ENCODE results near the gene CBX8.
"Not testable (repeated sequence)": the region's sequence is repeated elsewhere in the genome, so short reads cannot be mapped to it uniquely, and the experiment has no call there.

CBX8 gene

GRCh38 chr17:79774561-79774975 is 22.3 kb downstream of the CBX8 start:
- Histone ChIP-seq H3K9me3 (ENCODE audit: control insufficient read depth, low read length) (no peaks in the 10 kb centered on the region), H3K4me3 (ENCODE audit: low read depth, low read length) (no peak overlapping the region), H3K4me2 (ENCODE audit: low read length) (no peak overlapping the region), H3K79me2 (no peaks in the 10 kb centered on the region), H3K36me3 (ENCODE audit: control insufficient read depth, insufficient read depth, low read length) (no peaks in the 10 kb centered on the region), H3K27me3 (ENCODE audit: control insufficient read depth, insufficient read depth, low read length) (no peaks in the 10 kb centered on the region), H2AFZ (no peak overlapping the region), H3K9ac (no peak overlapping the region), H3K4me1 (no peaks in the 10 kb centered on the region), H3K27ac (no peak overlapping the region)
- no peak for TF ChIP-seq CTCF (IDR thresholded peaks at IDR 0.05)

- not testable (repeated sequence) for H3K4me1 ChIP-seq; H3K4me2 ChIP-seq (ENCODE audit: low read length); H3K4me3 ChIP-seq (ENCODE audit: low read depth, low read length); H3K27me3 ChIP-seq (ENCODE audit: control insufficient read depth, insufficient read depth, low read length); H3K9me3 ChIP-seq (ENCODE audit: control insufficient read depth, low read length); H3K36me3 ChIP-seq (ENCODE audit: control insufficient read depth, insufficient read depth, low read length); H3K9ac ChIP-seq; H2AFZ ChIP-seq; H3K27ac ChIP-seq; H3K79me2 ChIP-seq
Observed at GRCh38 chr17:79772726-79773125, 24.2 kb downstream of the CBX8 start.

GRCh38 chr17:79771276-79771675 is 25.6 kb downstream of the CBX8 start:
- no peak overlapping the region for H3K4me3 ChIP-seq (ENCODE audit: low read depth, low read length)
- H3K27ac ChIP-seq = no peak overlapping the region
- H3K9ac ChIP-seq = no peak overlapping the region
- H2AFZ ChIP-seq = no peak overlapping the region
- no peaks in the 10 kb centered on the region for H3K9me3 ChIP-seq (ENCODE audit: control insufficient read depth, low read length)
- no peaks in the 10 kb centered on the region for H3K27me3 ChIP-seq (ENCODE audit: control insufficient read depth, insufficient read depth, low read length)
- no peak for TF ChIP-seq CTCF (IDR thresholded peaks at IDR 0.05)
- H3K4me1 ChIP-seq = no peaks in the 10 kb centered on the region
- H3K79me2 ChIP-seq = no peaks in the 10 kb centered on the region
- no peaks in the 10 kb centered on the region for H3K36me3 ChIP-seq (ENCODE audit: control insufficient read depth, insufficient read depth, low read length)
- H3K4me2 ChIP-seq (ENCODE audit: low read length) = no peak overlapping the region

- no peak for TF ChIP-seq CTCF (IDR thresholded peaks at IDR 0.05)
- H3K4me2 ChIP-seq (ENCODE audit: low read length) = no peak overlapping the region
- H3K36me3 ChIP-seq (ENCODE audit: control insufficient read depth, insufficient read depth, low read length) = no peaks in the 10 kb centered on the region
- H3K9me3 ChIP-seq (ENCODE audit: control insufficient read depth, low read length) = no peaks in the 10 kb centered on the region
- H3K79me2 ChIP-seq = no peaks in the 10 kb centered on the region
- no peaks in the 10 kb centered on the region for H3K27me3 ChIP-seq (ENCODE audit: control insufficient read depth, insufficient read depth, low read length)
- no peak overlapping the region for H3K27ac ChIP-seq
- H3K4me3 ChIP-seq (ENCODE audit: low read depth, low read length) = no peak overlapping the region
- H3K4me1 ChIP-seq = no peaks in the 10 kb centered on the region
- no peak overlapping the region for H2AFZ ChIP-seq
- H3K9ac ChIP-seq = no peak overlapping the region
Observed at GRCh38 chr17:79769570-79770506, 27.0 kb downstream of the CBX8 start.

- H3K4me3 ChIP-seq (ENCODE audit: low read depth, low read length) = no peak overlapping the region
- no peak for TF ChIP-seq CTCF (IDR thresholded peaks at IDR 0.05)
- H3K9ac ChIP-seq = no peak overlapping the region
- no peak overlapping the region for H3K27ac ChIP-seq
- no peak overlapping the region for H2AFZ ChIP-seq
- no peaks in the 10 kb centered on the region for H3K27me3 ChIP-seq (ENCODE audit: control insufficient read depth, insufficient read depth, low read length)
- no peaks in the 10 kb centered on the region for H3K79me2 ChIP-seq
- no peak overlapping the region for H3K4me2 ChIP-seq (ENCODE audit: low read length)
- H3K4me1 ChIP-seq = no peaks in the 10 kb centered on the region
- H3K36me3 ChIP-seq (ENCODE audit: control insufficient read depth, insufficient read depth, low read length) = no peaks in the 10 kb centered on the region
- no peaks in the 10 kb centered on the region for H3K9me3 ChIP-seq (ENCODE audit: control insufficient read depth, low read length)
Observed at GRCh38 chr17:79765708-79766107, 31.2 kb downstream of the CBX8 start.
